ENCODE results near the gene TCHP.

GRCh38 chr12:109949089-109949488 lies 49.0 kb downstream of the TCHP start:
- TF ChIP-seq CTCF (IDR thresholded peaks at IDR 0.05; ENCODE audit: low read depth, low read length) (no peak), EZH2phosphoT487 (IDR thresholded peaks at IDR 0.05; ENCODE audit: low read depth) (no peak)
